GM12864 (cell line): Measurements from ENCODE around the gene CILP.

ENCODE experiments used
- DNase-seq: peaks from one replicate; pipeline ENCODE4 v3.0.0-alpha.2; 2011; ENCODE audit warnings: low read depth
- H3K4me3 ChIP-seq: 2 replicates; pipeline ENCODE4 v1.5.1; 2011; ENCODE audit warnings: mild to moderate bottlenecking, low read depth, low read length, control low read depth
- CTCF ChIP-seq: IDR thresholded peaks from 2 replicates; pipeline ENCODE4 v1.5.1; 2011; ENCODE audit warnings: low read depth, mild to moderate bottlenecking, moderate library complexity, low read length, control low read depth, inconsistent platforms; ENCODE audit errors: missing control alignments

CILP gene

GRCh38 chr15:65222891-65223290 lies 11.6 kb upstream of the CILP start:
- no peak for TF ChIP-seq CTCF
- no peak overlapping the region for H3K4me3 ChIP-seq
- DNase-seq, result no peak

- no peak for TF ChIP-seq CTCF
- no peak overlapping the region for H3K4me3 ChIP-seq
- DNase-seq, result no peak
Observed at GRCh38 chr15:65221697-65222096, 10.4 kb upstream of the CILP start.

- H3K4me3 ChIP-seq, result no peak overlapping the region
- no peak for DNase-seq
- no peak for TF ChIP-seq CTCF
Observed at GRCh38 chr15:65219137-65219536, 7.9 kb upstream of the CILP start.

GRCh38 chr15:65217526-65218482 lies 6.5 kb upstream of the CILP start:
- no peak overlapping the region for H3K4me3 ChIP-seq
- DNase-seq, result no peak
- TF ChIP-seq CTCF, result no peak

- no peak for DNase-seq
- no peak overlapping the region for H3K4me3 ChIP-seq
- TF ChIP-seq CTCF, result no peak
Observed at GRCh38 chr15:65215496-65215895, 4.2 kb upstream of the CILP start.

- no peak for DNase-seq
Observed at GRCh38 chr15:65214010-65214409, 2.7 kb upstream of the CILP start.

More at GRCh38 chr15:65214010-65214409, 2.7 kb upstream of the CILP start:
- no peak for TF ChIP-seq CTCF
- H3K4me3 ChIP-seq, result no peak overlapping the region
